Glomerular endothelial cell (primary cell): ENCODE measurements around the gene IQGAP3. TPM values are rescaled to one million over a fixed set of nuclear protein-coding genes. Genes with fewer than 3 reads are reported as not detected.
"Not testable (repeated sequence)": the region's sequence is repeated elsewhere in the genome, so short reads cannot be mapped to it uniquely, and the experiment has no call there.

ENCODE experiments used
- DNase-seq: peaks from one replicate; pipeline ENCODE4 v3.0.0-alpha.2; 2011; ENCODE audit warnings: low read depth, low spot score; ENCODE audit errors: extremely low read depth
- total RNA-seq: library from RNA; depleted of rRNA; stranded (reverse); fragments of >200 nt; gene quantifications from 2 replicates; pipeline ENCODE4 v1.2.3, GENCODE V29; 2015

Gene IQGAP3
- 5.7 and 14.5 TPM in 2 replicates for total RNA-seq

- DNase-seq = no peak
These were observed at the start of gene IQGAP3 for GRCh38 chr1:156571919-156572662. Gene IQGAP3 (minus strand): TSS chr1:156572565. CDS start chr1:156572529, 36 bp downstream.

GRCh38 chr1:156619582-156619955, 47.2 kb upstream of the IQGAP3 start:
- DNase-seq = no peak

GRCh38 chr1:156618853-156619581, 46.7 kb upstream of the IQGAP3 start, which contains the start of gene HAPLN2:
Gene HAPLN2 (plus strand): TSS chr1:156619415. CDS start chr1:156623491, 4,076 bp downstream.
- no peak for DNase-seq

GRCh38 chr1:156616463-156616862, 44.1 kb upstream of the IQGAP3 start:
- DNase-seq = no peak

- no peak for DNase-seq
These were observed 43.6 kb upstream of the IQGAP3 start for GRCh38 chr1:156615946-156616345.

GRCh38 chr1:156612666-156613065, 40.3 kb upstream of the IQGAP3 start:
- no peak for DNase-seq

- not testable (repeated sequence) for DNase-seq
These were observed 37.7 kb upstream of the IQGAP3 start for GRCh38 chr1:156610072-156610471.

- DNase-seq = no peak
These were observed 36.6 kb upstream of the IQGAP3 start for GRCh38 chr1:156608981-156609380.

GRCh38 chr1:156608036-156608674, 35.8 kb upstream of the IQGAP3 start:
- peak; percentile 48 for DNase-seq

GRCh38 chr1:156607344-156607743, 35.0 kb upstream of the IQGAP3 start:
- DNase-seq = not testable (repeated sequence)

GRCh38 chr1:156602557-156602993, 30.2 kb upstream of the IQGAP3 start:
- DNase-seq = no peak

- DNase-seq = no peak
These were observed 29.5 kb upstream of the IQGAP3 start for GRCh38 chr1:156601892-156602291.

GRCh38 chr1:156601122-156601830, 28.9 kb upstream of the IQGAP3 start, which contains the start of gene GPATCH4:
Gene GPATCH4 (minus strand): TSS chr1:156601479.
- DNase-seq = peak; percentile 70

- no peak for DNase-seq
These were observed 28.4 kb upstream of the IQGAP3 start for GRCh38 chr1:156600733-156601121.

- no peak for DNase-seq
These were observed 27.4 kb upstream of the IQGAP3 start for GRCh38 chr1:156599811-156600210.

- DNase-seq = no peak
These were observed 26.5 kb upstream of the IQGAP3 start for GRCh38 chr1:156598731-156599432.

GRCh38 chr1:156598125-156598524, 25.8 kb upstream of the IQGAP3 start:
- DNase-seq = no peak

GRCh38 chr1:156596426-156596825, 24.1 kb upstream of the IQGAP3 start:
- DNase-seq = no peak

GRCh38 chr1:156595016-156595415, 22.7 kb upstream of the IQGAP3 start:
- DNase-seq = no peak

- no peak for DNase-seq
These were observed 21.8 kb upstream of the IQGAP3 start for GRCh38 chr1:156594190-156594589.
